Endothelial cell of umbilical vein (primary cell): ENCODE measurements around the gene MAP4K3. TPM values are rescaled to one million over a fixed set of nuclear protein-coding genes. Genes with fewer than 3 reads are reported as not detected.

Source experiments
- BruUV-seq: library from RNA; stranded (reverse); fragments of 400-500 nt; replicated peaks from 2 replicates; lab custom pipeline; 2021; lab: Mats Ljungman, UMichigan
- CTCF ChIA-PET: fragments of 300-600, 350-600 bp; sonication (Branson Sonifier 250); formaldehyde crosslinking; loops from one replicate; lab custom pipeline; 2021; ENCODE audit warnings: antibody characterized with exemption, inconsistent platforms; lab: Charles Lee
- POLR2A ChIA-PET: fragments of 300-600, 350-600 bp; sonication (Branson Sonifier 250); formaldehyde crosslinking; loops from one replicate; lab custom pipeline; 2021; ENCODE audit warnings: antibody characterized with exemption, inconsistent platforms; lab: Charles Lee
- DNase-seq: peaks from one replicate; pipeline ENCODE4 v3.0.0-alpha.2; 2011; ENCODE audit warnings: low read depth, low spot score
- FAIRE-seq: peaks from 2 replicates; lab custom pipeline; 2011; peaks lifted over from hg19 to GRCh38; lab: Jason Lieb, UNC
- H2AFZ ChIP-seq: 2 replicates; pipeline ENCODE4 v1.6.0; 2012; ENCODE audit warnings: low read depth, low read length, control low read depth, inconsistent platforms
- H3K27ac ChIP-seq: 2 replicates; pipeline ENCODE4 v1.5.1; 2011; ENCODE audit warnings: low read depth, mild to moderate bottlenecking, control low read depth, low read length, moderate library complexity; ENCODE audit not compliant: insufficient read depth
- H3K27me3 ChIP-seq, 2 experiments: 2 replicates each; pipeline versions ENCODE4 v1.6.0 to v1.6.1; 2011; ENCODE audit warnings: low read length in 2 of 2, mixed read lengths in 1 of 2; ENCODE audit not compliant: control insufficient read depth in 2 of 2, insufficient read depth in 2 of 2
- H3K36me3 ChIP-seq, 2 experiments: 2 replicates in 1 of 2; 3 replicates in 1 of 2; pipeline ENCODE4 v1.5.1; 2011; ENCODE audit warnings: low read length in 2 of 2, mild to moderate bottlenecking in 1 of 2, moderate library complexity in 1 of 2; ENCODE audit not compliant: control insufficient read depth in 2 of 2, insufficient read depth in 2 of 2; ENCODE audit errors: extremely low read depth in 1 of 2
- H3K4me1 ChIP-seq: 3 replicates; pipeline ENCODE4 v1.5.1; 2011; ENCODE audit warnings: mild to moderate bottlenecking, low read length; ENCODE audit not compliant: control insufficient read depth, insufficient read depth; ENCODE audit errors: extremely low read depth
- H3K4me2 ChIP-seq: 2 replicates; pipeline ENCODE4 v1.6.1; 2011; ENCODE audit warnings: low read length, control low read depth, mixed read lengths; ENCODE audit not compliant: insufficient read depth
- H3K4me3 ChIP-seq, 3 experiments: fragments of 200-600 bp in 1 of 3; sonication (generic), shearing (Covaris generic) in 1 of 3; replicated peaks in 1 of 3; 2 replicates each; pipeline ENCODE4 v1.5.1; 2011 to 2016; ENCODE audit warnings: control low read depth in 3 of 3, low read length in 3 of 3, mild to moderate bottlenecking in 2 of 3, inconsistent platforms in 1 of 3, low read depth in 1 of 3, moderate library complexity in 1 of 3; ENCODE audit not compliant: insufficient read depth in 1 of 3
- H3K79me2 ChIP-seq: 2 replicates; pipeline ENCODE4 v1.6.0; 2012; ENCODE audit warnings: low read length, inconsistent platforms; ENCODE audit not compliant: control insufficient read depth, insufficient read depth
- H3K9ac ChIP-seq: replicated peaks from 2 replicates; pipeline ENCODE3; 2011; ENCODE audit warnings: low read length, control low read depth; ENCODE audit not compliant: insufficient read depth; ENCODE audit errors: extremely low read depth
- H3K9me1 ChIP-seq: replicated peaks from 3 replicates; pipeline ENCODE4 v1.6.0; 2011; ENCODE audit warnings: mild to moderate bottlenecking, low read length; ENCODE audit not compliant: control insufficient read depth, insufficient read depth; ENCODE audit errors: extremely low read depth
- H3K9me3 ChIP-seq: replicated peaks from 2 replicates; pipeline ENCODE4 v1.5.1; 2012; ENCODE audit warnings: low read length, inconsistent platforms; ENCODE audit not compliant: control insufficient read depth, insufficient read depth
- H4K20me1 ChIP-seq: replicated peaks from 2 replicates; pipeline ENCODE3; 2011; ENCODE audit warnings: mild to moderate bottlenecking, low read length; ENCODE audit not compliant: control insufficient read depth, insufficient read depth; ENCODE audit errors: extremely low read depth
- CTCF ChIP-seq, 2 donors: IDR thresholded peaks; 1 replicate in 1 of 2; 2 replicates in 1 of 2; pipeline ENCODE4 v1.5.1; 2011; ENCODE audit warnings: low read length in 2 of 2, mild to moderate bottlenecking in 2 of 2, moderate library complexity in 2 of 2, control low read depth in 1 of 2, inconsistent platforms in 1 of 2, low read depth in 1 of 2; ENCODE audit not compliant: insufficient read depth in 1 of 2; ENCODE audit errors: extremely low read depth in 1 of 2
- EZH2 ChIP-seq: IDR thresholded peaks from 2 replicates; pipeline ENCODE4 v1.6.1; 2012; ENCODE audit warnings: borderline replicate concordance, low read depth, mild to moderate bottlenecking, moderate library complexity, low read length, inconsistent platforms; ENCODE audit not compliant: severe bottlenecking
- FOS ChIP-seq: IDR thresholded peaks from 2 replicates; pipeline ENCODE4 v1.6.1; 2011; ENCODE audit warnings: mild to moderate bottlenecking, low read length, moderate library complexity, borderline replicate concordance; ENCODE audit not compliant: insufficient read depth
- GATA2 ChIP-seq: IDR thresholded peaks from 2 replicates; pipeline ENCODE4 v1.7.0; 2011; ENCODE audit warnings: low read depth, mild to moderate bottlenecking, moderate library complexity, mixed read lengths, low read length; ENCODE audit not compliant: insufficient read length, insufficient read depth
- JUN ChIP-seq: IDR thresholded peaks from 2 replicates; pipeline ENCODE4 v1.6.1; 2011; ENCODE audit warnings: borderline replicate concordance, low read depth; ENCODE audit not compliant: insufficient read length, insufficient read depth
- MAX ChIP-seq: IDR thresholded peaks from 2 replicates; pipeline ENCODE4 v1.6.1; 2011; ENCODE audit not compliant: insufficient read depth, insufficient read length
- MYC ChIP-seq: IDR thresholded peaks from one replicate; pipeline ENCODE4 v1.6.1; 2011; ENCODE audit warnings: mild to moderate bottlenecking, low read depth, low read length
- POLR2A ChIP-seq: IDR thresholded peaks from 2 replicates; pipeline ENCODE4 v1.6.1; 2012; ENCODE audit warnings: low read depth, mild to moderate bottlenecking, control low read depth, low read length
- POLR2AphosphoS5 ChIP-seq: IDR thresholded peaks from 2 replicates; pipeline ENCODE4 v1.6.1; 2012; ENCODE audit warnings: low read depth, mild to moderate bottlenecking, control low read depth, low read length, moderate library complexity; ENCODE audit not compliant: insufficient read depth
- dilution Hi-C: fragments of 300-500 bp; cut with MboI; formaldehyde crosslinking; loops from one replicate; pipeline ENCODE4 v1.15.0; 2019; ENCODE audit warnings: low sequenced_read_pairs; ENCODE audit not compliant: extremely low pct_ligation_motif_present
- intact Hi-C: fragments of 100-400 bp; cut with micrococcal nuclease; formaldehyde crosslinking; loops from one replicate; pipeline ENCODE4 v1.10.0; 2022
- polyA plus RNA-seq, 4 experiments: library from polyadenylated mRNA; depleted of rRNA in 3 of 4; stranded (reverse) in 3 of 4; unstranded in 1 of 4; fragments of >200 nt; gene quantifications; 2 replicates each; pipeline versions ENCODE4 v1.2.1 to v1.2.3, GENCODE V29; 2011 to 2012; ENCODE audit warnings: missing spikeins in 1 of 4
- total RNA-seq: library from RNA; stranded (reverse); gene quantifications from 2 replicates; pipeline ENCODE4 v1.2.3, GENCODE V29; 2021

Gene MAP4K3
- total and polyA plus RNA-seq, 2 donors (not counting 3 experiments of a cell fraction or from before 2014, with no cell fraction given): 8.0 to 45.9 TPM

- Histone ChIP-seq H4K20me1 (no peaks in the 10 kb centered on the region), H3K27me3 (no peaks in the 10 kb centered on the region), H3K9ac (no peak overlapping the region), H3K27ac (no peak overlapping the region), H3K4me3 (no peak overlapping the region), H3K4me2 (no peak overlapping the region), H3K36me3 (no peaks in the 10 kb centered on the region), H2AFZ (no peak overlapping the region), H3K9me3 (no peaks in the 10 kb centered on the region), H3K4me1 (no peaks in the 10 kb centered on the region), H3K9me1 (no peaks in the 10 kb centered on the region), H3K79me2 (peaks cover 7% of the 10 kb centered on the region)
- TF ChIP-seq FOS: no peak
- TF ChIP-seq GATA2: no peak
- TF ChIP-seq EZH2: no peak
- TF ChIP-seq POLR2A: no peak
- TF ChIP-seq MYC: no peak
- TF ChIP-seq POLR2AphosphoS5: no peak
- TF ChIP-seq MAX: no peak
- no peak for TF ChIP-seq JUN
- TF ChIP-seq CTCF (IDR thresholded peaks at IDR 0.05; ENCODE audit: extremely low read depth in 1 of 2, insufficient read depth in 1 of 2, low read depth in 1 of 2, low read length in 2 of 2): no peak
- CTCF ChIA-PET: interaction anchor here (0.6 to 1.9 kb wide), 2 partner anchors 18 to 34 kb away, joined by 3 to 7 read pairs; no protein-coding TSS in a partner anchor
- POLR2A ChIA-PET: no interaction called here
- DNase-seq: no peak
- dilution Hi-C loops (no loop called here), intact Hi-C loops (no loop called here)
- no peak for FAIRE-seq
- BruUV-seq: no TSS peak
Measured at GRCh38 chr2:39370101-39370500, 67.0 kb downstream of the MAP4K3 start.
